Body of pancreas (tissue), 4 donors: ENCODE measurements around the gene GPRIN1.

ENCODE experiments used
- POLR2A ChIP-seq, 3 donors: fragments of 450-650 bp; IDR thresholded peaks; one replicate each; pipeline ENCODE4 v1.6.1; 2016; ENCODE audit warnings: antibody characterized with exemption in 3 of 3, mild to moderate bottlenecking in 2 of 3
- TF ChIP-seq, protein P1 (sequence below), 7 experiments: fragments of 450-650 bp in 4 of 7; fragments of 200-600 bp in 3 of 7; sonication (generic) in 3 of 7; IDR thresholded peaks; one replicate each; pipeline ENCODE4 v1.5.1; 2016 to 2019; ENCODE audit warnings: antibody characterized with exemption in 7 of 7

DNA sequence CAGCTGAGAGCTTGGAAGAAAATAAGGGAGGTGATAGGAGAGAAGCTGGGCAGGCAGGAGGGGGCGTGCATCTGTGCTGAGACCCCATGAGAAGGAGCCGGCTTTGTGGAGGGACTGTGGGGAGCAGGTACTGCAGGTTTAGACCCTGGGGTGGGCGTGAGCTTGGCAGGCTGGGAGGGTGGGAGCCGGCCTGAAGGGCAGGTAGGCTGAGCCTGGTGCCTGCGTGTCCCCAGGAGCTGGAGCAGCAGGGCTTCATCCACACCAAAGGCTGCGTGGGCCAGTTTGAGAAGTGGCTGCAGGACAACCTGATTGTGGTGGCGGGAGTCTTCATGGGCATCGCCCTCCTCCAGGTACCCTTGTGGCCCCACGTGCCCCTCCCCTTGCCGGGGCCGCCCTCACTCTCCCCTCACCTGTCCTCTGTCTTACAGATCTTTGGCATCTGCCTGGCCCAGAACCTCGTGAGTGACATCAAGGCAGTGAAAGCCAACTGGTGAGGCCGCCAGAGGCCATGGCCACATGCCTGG is 46.6 kb upstream of the GPRIN1 start:
- TF ChIP-seq, protein P1, sequence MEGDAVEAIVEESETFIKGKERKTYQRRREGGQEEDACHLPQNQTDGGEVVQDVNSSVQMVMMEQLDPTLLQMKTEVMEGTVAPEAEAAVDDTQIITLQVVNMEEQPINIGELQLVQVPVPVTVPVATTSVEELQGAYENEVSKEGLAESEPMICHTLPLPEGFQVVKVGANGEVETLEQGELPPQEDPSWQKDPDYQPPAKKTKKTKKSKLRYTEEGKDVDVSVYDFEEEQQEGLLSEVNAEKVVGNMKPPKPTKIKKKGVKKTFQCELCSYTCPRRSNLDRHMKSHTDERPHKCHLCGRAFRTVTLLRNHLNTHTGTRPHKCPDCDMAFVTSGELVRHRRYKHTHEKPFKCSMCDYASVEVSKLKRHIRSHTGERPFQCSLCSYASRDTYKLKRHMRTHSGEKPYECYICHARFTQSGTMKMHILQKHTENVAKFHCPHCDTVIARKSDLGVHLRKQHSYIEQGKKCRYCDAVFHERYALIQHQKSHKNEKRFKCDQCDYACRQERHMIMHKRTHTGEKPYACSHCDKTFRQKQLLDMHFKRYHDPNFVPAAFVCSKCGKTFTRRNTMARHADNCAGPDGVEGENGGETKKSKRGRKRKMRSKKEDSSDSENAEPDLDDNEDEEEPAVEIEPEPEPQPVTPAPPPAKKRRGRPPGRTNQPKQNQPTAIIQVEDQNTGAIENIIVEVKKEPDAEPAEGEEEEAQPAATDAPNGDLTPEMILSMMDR (IDR thresholded peaks at IDR 0.05): no peak
- no peak for TF ChIP-seq POLR2A (IDR thresholded peaks at IDR 0.05)
